Measurements from ENCODE around the gene POFUT1. TPM values are rescaled to one million over a fixed set of nuclear protein-coding genes. Genes with fewer than 3 reads are reported as not detected.
"Not testable (repeated sequence)": the region's sequence is repeated elsewhere in the genome, so short reads cannot be mapped to it uniquely, and the experiment has no call there.

The POFUT1 gene
- total RNA-seq, 1 donor from 2014 or later = 29.5 TPM

DNA sequence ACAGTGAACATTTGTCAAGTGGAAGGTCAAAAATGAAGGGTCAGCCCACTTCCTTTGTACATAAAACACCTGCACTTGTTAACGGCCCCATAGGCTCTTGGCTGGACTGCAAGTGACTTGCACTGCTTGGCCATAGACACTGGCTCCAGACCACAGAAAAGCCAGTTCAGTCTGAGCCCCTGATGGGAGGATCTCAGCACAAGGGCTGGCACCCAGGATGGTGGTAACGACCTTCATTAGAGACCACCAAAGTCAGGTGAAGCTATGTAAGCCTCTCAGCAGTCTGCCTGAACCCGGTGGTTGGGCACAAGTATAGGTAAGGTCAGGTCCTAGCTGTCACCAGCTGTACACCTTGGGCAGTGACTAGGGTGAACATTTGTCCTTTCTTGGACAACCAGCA is 16.3 kb upstream of the POFUT1 start:
- Mint-ChIP-seq H3K27me3 (ENCODE audit: unreplicated experiment) (peaks cover 17% of the 10 kb centered on the region), H3K9me3 (ENCODE audit: unreplicated experiment) (peaks cover 8% of the 10 kb centered on the region), H3K4me1 (ENCODE audit: low read depth, unreplicated experiment) (peaks cover 12% of the 10 kb centered on the region), H3K4me3 (ENCODE audit: unreplicated experiment) (peak overlapping the region; percentile 84), H3K27ac (ENCODE audit: unreplicated experiment) (no peak overlapping the region), H3K36me3 (ENCODE audit: unreplicated experiment) (no peaks in the 10 kb centered on the region)
- TF ChIP-seq, protein P1, sequence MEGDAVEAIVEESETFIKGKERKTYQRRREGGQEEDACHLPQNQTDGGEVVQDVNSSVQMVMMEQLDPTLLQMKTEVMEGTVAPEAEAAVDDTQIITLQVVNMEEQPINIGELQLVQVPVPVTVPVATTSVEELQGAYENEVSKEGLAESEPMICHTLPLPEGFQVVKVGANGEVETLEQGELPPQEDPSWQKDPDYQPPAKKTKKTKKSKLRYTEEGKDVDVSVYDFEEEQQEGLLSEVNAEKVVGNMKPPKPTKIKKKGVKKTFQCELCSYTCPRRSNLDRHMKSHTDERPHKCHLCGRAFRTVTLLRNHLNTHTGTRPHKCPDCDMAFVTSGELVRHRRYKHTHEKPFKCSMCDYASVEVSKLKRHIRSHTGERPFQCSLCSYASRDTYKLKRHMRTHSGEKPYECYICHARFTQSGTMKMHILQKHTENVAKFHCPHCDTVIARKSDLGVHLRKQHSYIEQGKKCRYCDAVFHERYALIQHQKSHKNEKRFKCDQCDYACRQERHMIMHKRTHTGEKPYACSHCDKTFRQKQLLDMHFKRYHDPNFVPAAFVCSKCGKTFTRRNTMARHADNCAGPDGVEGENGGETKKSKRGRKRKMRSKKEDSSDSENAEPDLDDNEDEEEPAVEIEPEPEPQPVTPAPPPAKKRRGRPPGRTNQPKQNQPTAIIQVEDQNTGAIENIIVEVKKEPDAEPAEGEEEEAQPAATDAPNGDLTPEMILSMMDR (IDR thresholded peaks at IDR 0.05; ENCODE audit: partially characterized antibody, unreplicated experiment) = no peak
- peak; percentile 22 for DNase-seq

DNA sequence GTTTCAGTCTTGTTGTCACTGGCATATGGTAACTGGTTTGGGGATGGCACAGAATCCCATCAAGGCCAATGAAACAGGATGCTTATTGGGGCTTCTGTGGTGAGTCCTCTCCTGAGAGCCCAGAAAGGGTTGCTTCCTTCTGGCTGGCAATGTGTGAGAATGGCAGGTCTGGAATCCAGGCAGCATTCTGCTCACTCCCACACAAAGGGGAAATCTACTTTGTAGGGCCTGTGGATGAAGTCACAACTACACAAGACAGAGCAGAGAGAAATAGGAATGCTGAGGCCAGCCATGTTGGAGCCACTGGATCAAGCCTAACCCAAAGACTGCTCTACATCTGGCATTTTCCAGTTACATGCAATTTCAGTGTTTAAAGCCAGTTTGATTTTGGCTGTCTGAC is 15.8 kb upstream of the POFUT1 start:
- H3K4me1 Mint-ChIP-seq (ENCODE audit: low read depth, unreplicated experiment) = peaks cover 12% of the 10 kb centered on the region
- H3K9me3 Mint-ChIP-seq (ENCODE audit: unreplicated experiment) = peaks cover 7% of the 10 kb centered on the region
- DNase-seq = peak; percentile 7
- no peak overlapping the region for H3K27ac Mint-ChIP-seq (ENCODE audit: unreplicated experiment)
- peaks cover 17% of the 10 kb centered on the region for H3K27me3 Mint-ChIP-seq (ENCODE audit: unreplicated experiment)
- H3K36me3 Mint-ChIP-seq (ENCODE audit: unreplicated experiment) = no peaks in the 10 kb centered on the region
- TF ChIP-seq, protein P1 (IDR thresholded peaks at IDR 0.05; ENCODE audit: partially characterized antibody, unreplicated experiment) = no peak
- no peak overlapping the region for H3K4me3 Mint-ChIP-seq (ENCODE audit: unreplicated experiment)

DNA sequence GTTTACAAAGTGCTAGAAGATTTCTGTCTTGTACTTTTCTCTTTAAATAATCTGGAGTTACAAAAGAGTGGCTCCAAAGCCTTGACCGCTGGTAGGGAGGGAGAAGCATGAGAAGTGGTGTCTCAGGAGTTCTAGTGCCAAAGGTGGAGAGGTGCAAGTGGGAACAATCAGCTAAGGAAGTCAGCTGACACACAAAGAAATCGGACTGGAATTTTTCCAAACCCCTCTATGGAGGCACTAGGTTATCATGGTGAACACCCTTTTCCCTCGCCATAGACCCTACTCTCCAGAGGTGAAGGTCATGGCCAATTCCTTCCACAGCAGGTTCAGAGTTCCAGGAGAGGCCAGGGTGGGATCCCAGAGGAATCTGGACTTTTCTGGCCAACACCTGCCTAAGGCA is 15.0 kb upstream of the POFUT1 start:
- Mint-ChIP-seq H3K36me3 (ENCODE audit: unreplicated experiment) (no peaks in the 10 kb centered on the region), H3K4me3 (ENCODE audit: unreplicated experiment) (no peak overlapping the region), H3K27me3 (ENCODE audit: unreplicated experiment) (peaks cover 14% of the 10 kb centered on the region), H3K4me1 (ENCODE audit: low read depth, unreplicated experiment) (peaks cover 12% of the 10 kb centered on the region), H3K27ac (ENCODE audit: unreplicated experiment) (no peak overlapping the region), H3K9me3 (ENCODE audit: unreplicated experiment) (peaks cover 7% of the 10 kb centered on the region)
- TF ChIP-seq, protein P1 (IDR thresholded peaks at IDR 0.05; ENCODE audit: partially characterized antibody, unreplicated experiment) = no peak
- no peak for DNase-seq

DNA sequence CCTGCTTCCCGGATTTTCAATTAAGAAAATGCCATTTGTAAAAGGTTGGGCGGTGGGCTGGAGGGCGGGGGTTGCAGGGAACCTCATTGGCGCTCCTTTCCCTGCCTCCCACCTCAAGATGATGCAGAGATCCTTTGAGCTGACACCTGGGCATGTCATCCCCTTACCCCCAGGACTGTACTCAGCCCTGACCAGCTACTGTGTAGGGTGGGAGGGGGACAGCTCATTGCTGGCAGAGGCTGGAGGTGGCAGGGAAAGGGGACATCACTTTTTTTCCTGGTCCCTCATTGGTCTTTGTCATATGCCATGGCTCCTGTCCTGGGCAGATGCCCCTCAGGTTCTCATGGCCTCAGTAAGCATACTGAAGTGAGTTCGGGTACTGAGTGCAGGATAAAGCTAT is 14.3 kb upstream of the POFUT1 start:
- DNase-seq = peak; percentile 14

DNA sequence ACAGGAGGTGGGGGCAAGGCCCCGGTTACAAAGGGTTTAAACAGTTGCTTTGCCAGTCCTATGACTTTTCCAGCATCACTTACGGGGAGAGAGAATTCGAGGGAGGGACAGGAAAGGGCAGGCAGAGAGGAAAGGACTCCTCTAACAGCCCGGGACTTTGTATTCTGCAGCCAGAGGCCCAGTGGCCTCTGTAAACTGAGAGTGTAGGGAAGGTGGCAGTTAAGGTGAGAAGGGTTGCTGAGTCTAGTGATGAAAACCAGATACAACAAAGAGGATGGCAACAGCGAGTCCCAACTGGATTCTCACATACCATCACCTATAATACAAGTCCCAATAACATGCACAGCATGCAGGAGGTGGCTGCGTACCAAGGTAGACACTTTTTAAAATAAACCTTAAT is 13.7 kb upstream of the POFUT1 start:
- Mint-ChIP-seq H3K27me3 (ENCODE audit: unreplicated experiment) (peaks cover 6% of the 10 kb centered on the region), H3K27ac (ENCODE audit: unreplicated experiment) (no peak overlapping the region), H3K4me1 (ENCODE audit: low read depth, unreplicated experiment) (peaks cover 10% of the 10 kb centered on the region), H3K4me3 (ENCODE audit: unreplicated experiment) (no peak overlapping the region), H3K36me3 (ENCODE audit: unreplicated experiment) (no peaks in the 10 kb centered on the region), H3K9me3 (ENCODE audit: unreplicated experiment) (peaks cover 2% of the 10 kb centered on the region)
- peak; percentile 3 for DNase-seq
- TF ChIP-seq, protein P1 (IDR thresholded peaks at IDR 0.05; ENCODE audit: partially characterized antibody, unreplicated experiment) = no peak

More for the DNA sequence above, 14.3 kb upstream of the POFUT1 start:
- Mint-ChIP-seq H3K27me3 (ENCODE audit: unreplicated experiment) (peaks cover 11% of the 10 kb centered on the region), H3K4me1 (ENCODE audit: low read depth, unreplicated experiment) (peaks cover 12% of the 10 kb centered on the region)
- not testable (repeated sequence) for H3K4me3 Mint-ChIP-seq (ENCODE audit: unreplicated experiment); H3K36me3 Mint-ChIP-seq (ENCODE audit: unreplicated experiment); H3K9me3 Mint-ChIP-seq (ENCODE audit: unreplicated experiment); H3K27ac Mint-ChIP-seq (ENCODE audit: unreplicated experiment)

DNA sequence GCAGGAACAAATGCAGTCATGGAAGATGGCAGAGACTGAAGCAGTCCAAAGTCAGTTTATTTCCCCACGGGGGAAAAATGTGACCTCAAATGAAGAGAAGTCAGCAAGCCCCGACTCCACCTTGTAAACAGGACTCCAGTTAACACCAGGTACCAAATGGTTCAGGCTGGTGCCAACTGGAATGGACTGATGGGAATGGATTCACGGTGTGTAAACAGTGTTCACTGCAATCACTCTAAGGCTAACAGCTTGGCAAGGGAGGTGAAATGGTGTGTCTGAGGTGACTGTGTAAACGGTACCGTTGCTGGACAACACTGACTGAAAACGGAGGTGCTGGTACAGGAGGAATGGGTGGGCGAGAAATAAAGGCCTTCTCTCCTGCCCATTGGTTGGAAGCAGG is 12.1 kb upstream of the POFUT1 start:
- no peaks in the 10 kb centered on the region for H3K36me3 Mint-ChIP-seq (ENCODE audit: unreplicated experiment)
- H3K27ac Mint-ChIP-seq (ENCODE audit: unreplicated experiment) = no peak overlapping the region
- peaks cover 6% of the 10 kb centered on the region for H3K27me3 Mint-ChIP-seq (ENCODE audit: unreplicated experiment)
- no peak overlapping the region for H3K4me3 Mint-ChIP-seq (ENCODE audit: unreplicated experiment)
- TF ChIP-seq, protein P1 (IDR thresholded peaks at IDR 0.05; ENCODE audit: partially characterized antibody, unreplicated experiment) = no peak
- H3K9me3 Mint-ChIP-seq (ENCODE audit: unreplicated experiment) = no peaks in the 10 kb centered on the region
- no peak for DNase-seq
- H3K4me1 Mint-ChIP-seq (ENCODE audit: low read depth, unreplicated experiment) = peaks cover 5% of the 10 kb centered on the region

DNA sequence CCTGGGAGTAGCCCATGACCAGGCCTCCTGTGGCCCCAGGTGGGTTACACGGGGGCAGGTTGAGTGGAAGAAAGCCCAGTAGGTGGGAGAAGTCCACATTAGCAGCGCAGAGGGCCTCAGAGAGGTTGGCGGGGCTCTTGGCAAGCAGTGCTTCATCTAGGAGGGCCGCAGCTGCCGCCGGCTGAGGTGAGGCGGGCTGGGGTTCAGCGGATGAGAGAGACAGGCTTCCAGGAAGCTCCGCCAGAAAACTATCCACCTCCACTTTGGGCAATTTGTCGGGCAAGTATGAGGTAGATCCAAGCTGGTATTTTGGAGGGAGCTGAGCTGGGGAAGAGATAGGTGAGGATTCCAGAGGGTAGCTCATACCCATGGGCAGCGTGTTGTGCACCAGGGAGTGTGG is 11.1 kb upstream of the POFUT1 start:
- H3K27me3 Mint-ChIP-seq (ENCODE audit: unreplicated experiment); H3K27ac Mint-ChIP-seq (ENCODE audit: unreplicated experiment); H3K9me3 Mint-ChIP-seq (ENCODE audit: unreplicated experiment); H3K36me3 Mint-ChIP-seq (ENCODE audit: unreplicated experiment); H3K4me3 Mint-ChIP-seq (ENCODE audit: unreplicated experiment); H3K4me1 Mint-ChIP-seq (ENCODE audit: low read depth, unreplicated experiment); DNase-seq: not testable (repeated sequence)

DNA sequence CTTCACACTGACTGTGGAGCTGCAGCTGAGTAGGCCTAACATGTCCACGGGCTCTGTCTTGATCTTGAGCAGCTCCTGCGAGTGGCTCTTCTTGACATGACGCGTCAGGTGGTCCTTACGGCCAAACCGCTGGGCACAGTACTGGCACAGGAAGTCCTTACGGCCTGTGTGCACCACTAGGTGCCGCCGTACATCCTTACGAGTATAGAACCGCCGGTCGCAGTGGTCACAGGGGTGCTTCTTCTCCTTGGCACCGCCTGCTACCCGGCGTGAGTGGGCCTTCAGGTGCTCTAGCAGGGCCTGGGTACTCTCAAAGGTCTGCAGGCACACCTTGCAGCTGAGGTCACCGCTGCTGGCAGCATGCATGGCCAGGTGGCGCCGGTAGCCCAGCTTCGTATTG is 10.5 kb upstream of the POFUT1 start:
- not testable (repeated sequence) for H3K9me3 Mint-ChIP-seq (ENCODE audit: unreplicated experiment); H3K4me3 Mint-ChIP-seq (ENCODE audit: unreplicated experiment); H3K27ac Mint-ChIP-seq (ENCODE audit: unreplicated experiment); H3K27me3 Mint-ChIP-seq (ENCODE audit: unreplicated experiment); DNase-seq; H3K36me3 Mint-ChIP-seq (ENCODE audit: unreplicated experiment); H3K4me1 Mint-ChIP-seq (ENCODE audit: low read depth, unreplicated experiment)

Measured in glutamatergic neuron (in vitro differentiated cells).